ENCODE results near the gene SLC4A4.

The SLC4A4 gene

DNA sequence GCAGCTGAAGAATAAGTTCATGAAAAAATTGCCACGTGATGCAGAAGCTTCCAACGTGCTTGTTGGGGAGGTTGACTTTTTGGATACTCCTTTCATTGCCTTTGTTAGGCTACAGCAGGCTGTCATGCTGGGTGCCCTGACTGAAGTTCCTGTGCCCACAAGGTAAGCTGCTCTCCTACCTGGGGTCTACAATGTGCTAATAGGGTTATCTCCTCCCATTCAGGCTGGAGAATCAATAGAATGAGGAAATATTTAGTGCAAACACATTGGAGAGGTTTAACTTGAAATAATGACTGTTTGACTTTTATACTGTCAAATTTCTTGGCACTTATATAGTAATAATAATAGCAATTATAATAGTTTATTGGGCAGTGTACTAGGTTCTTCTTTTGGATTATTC lies 101.8 kb downstream of the SLC4A4 start:
- H3K4ac ChIP-seq (ENCODE audit: low read length), result no peak overlapping the region
- DNase-seq (ENCODE audit: low spot score), result no peak
- H3K9ac ChIP-seq (ENCODE audit: low read depth, low read length, poor library complexity), result no peak overlapping the region
- H2BK12ac ChIP-seq (ENCODE audit: low read length), result no peak overlapping the region
- no peaks in the 10 kb centered on the region for H3K9me3 ChIP-seq (replicated peaks in 1 of 2; ENCODE audit: control insufficient read depth in 2 of 2, insufficient read depth in 1 of 2, low read depth in 1 of 2, low read length in 2 of 2)
- H4K91ac ChIP-seq (ENCODE audit: low read depth, low read length, poor library complexity), result no peak overlapping the region
- no peak overlapping the region for H3K4me3 ChIP-seq (ENCODE audit: low read length in 2 of 2)
- peaks cover 0 to 2% of the 10 kb centered on the region in 2 donors for H3K4me1 ChIP-seq (ENCODE audit: control insufficient read depth in 2 of 2, insufficient read depth in 1 of 2, low read depth in 1 of 2, low read length in 2 of 2)
- no peak overlapping the region for H3K14ac ChIP-seq (ENCODE audit: low read length)
- H3K4me2 ChIP-seq (ENCODE audit: insufficient read depth, low read length, poor library complexity, severe bottlenecking), result no peak overlapping the region
- H3K23ac ChIP-seq (ENCODE audit: low read depth, low read length, poor library complexity), result no peak overlapping the region
- H2BK120ac ChIP-seq (ENCODE audit: low read depth, low read length), result no peak overlapping the region
- H3K36me3 ChIP-seq (replicated peaks in 1 of 2; ENCODE audit: control insufficient read depth in 2 of 2, insufficient read depth in 2 of 2, low read length in 2 of 2), result no peaks in the 10 kb centered on the region
- H2BK5ac ChIP-seq (ENCODE audit: low read length), result no peak overlapping the region
- no peaks in the 10 kb centered on the region for H3K27me3 ChIP-seq (ENCODE audit: control insufficient read depth in 3 of 3, insufficient read depth in 3 of 3, low read depth in 1 of 3, low read length in 3 of 3)
- H3K79me1 ChIP-seq (ENCODE audit: low read depth, low read length), result no peaks in the 10 kb centered on the region
- no peak overlapping the region for H2AFZ ChIP-seq (ENCODE audit: low read length)
- no peak overlapping the region for H3K27ac ChIP-seq (replicated peaks; ENCODE audit: low read length)
- no peak overlapping the region for H4K8ac ChIP-seq (ENCODE audit: low read depth, low read length)
- H2BK15ac ChIP-seq (ENCODE audit: low read length), result no peak overlapping the region
- no CpG with 5 or more reads among the region's 2 CpGs for WGBS, 2 donors (ENCODE audit: extremely low coverage in 2 of 2, insufficient read length in 2 of 2, insufficient replicate concordance in 1 of 2)
- no peak overlapping the region for H2AK5ac ChIP-seq (ENCODE audit: low read depth, low read length)
- peak overlapping the region; percentile 19 for H3K18ac ChIP-seq (ENCODE audit: low read length)

DNA sequence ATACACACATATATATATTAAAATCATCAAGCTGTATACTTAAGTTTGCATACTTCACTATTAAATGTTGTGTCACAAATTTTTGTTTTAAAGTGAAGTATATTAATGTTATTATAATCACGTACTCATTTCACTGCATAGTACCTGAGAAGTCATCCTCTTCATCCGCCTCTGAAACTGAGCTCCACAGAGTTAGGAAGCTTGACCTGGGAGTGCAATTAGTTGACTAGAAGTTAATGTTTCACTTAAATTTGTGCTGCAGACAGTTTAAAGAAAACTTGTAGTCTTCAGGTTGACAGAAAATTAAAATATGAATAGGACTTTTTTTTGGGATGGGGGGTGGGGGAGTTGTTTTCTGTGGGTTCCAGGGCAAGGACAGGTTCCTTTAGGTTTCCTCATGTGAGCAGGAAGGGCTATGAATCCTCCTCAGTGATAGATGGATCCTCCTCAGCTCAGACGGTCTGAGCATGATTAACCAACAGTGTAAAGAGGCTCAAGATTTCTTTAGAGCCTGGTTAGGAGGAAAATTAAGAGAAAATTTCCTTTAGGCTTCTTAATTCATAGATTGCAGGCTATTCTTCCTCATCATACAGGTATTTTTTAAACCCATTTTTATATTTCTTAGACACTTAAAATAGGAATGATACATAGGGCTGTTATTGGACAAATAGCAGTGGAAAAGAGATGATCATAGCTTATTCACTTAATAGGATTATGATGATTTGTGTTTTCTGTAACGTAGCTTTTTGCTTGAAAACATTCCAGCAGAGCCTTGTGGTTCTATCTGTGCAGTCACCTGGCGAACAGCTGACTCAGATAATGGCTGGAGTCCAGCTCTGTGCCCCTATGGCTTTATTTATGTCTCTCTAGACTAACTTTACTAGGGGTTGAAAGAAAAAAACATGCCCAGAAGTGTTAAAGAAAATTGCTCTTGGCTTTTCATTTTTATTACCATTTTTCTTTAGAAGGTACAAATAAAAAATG lies 102.7 kb downstream of the SLC4A4 start:
- Histone ChIP-seq H4K91ac (ENCODE audit: low read depth, low read length, poor library complexity) (no peak overlapping the region), H3K4me1 (ENCODE audit: control insufficient read depth in 2 of 2, insufficient read depth in 1 of 2, low read depth in 1 of 2, low read length in 2 of 2) (peaks cover 2 to 3% of the 10 kb centered on the region in 2 donors), H2BK5ac (ENCODE audit: low read length) (no peak overlapping the region), H2AK5ac (ENCODE audit: low read depth, low read length) (no peak overlapping the region), H3K9me3 (replicated peaks in 1 of 2; ENCODE audit: control insufficient read depth in 2 of 2, insufficient read depth in 1 of 2, low read depth in 1 of 2, low read length in 2 of 2) (no peaks in the 10 kb centered on the region), H3K18ac (ENCODE audit: low read length) (no peak overlapping the region), H3K23ac (ENCODE audit: low read depth, low read length, poor library complexity) (no peak overlapping the region), H4K8ac (ENCODE audit: low read depth, low read length) (no peak overlapping the region), H3K4me3 (ENCODE audit: low read length in 2 of 2) (no peak overlapping the region), H3K9ac (ENCODE audit: low read depth, low read length, poor library complexity) (no peak overlapping the region), H3K27me3 (ENCODE audit: control insufficient read depth in 3 of 3, insufficient read depth in 3 of 3, low read depth in 1 of 3, low read length in 3 of 3) (no peaks in the 10 kb centered on the region), H3K4me2 (ENCODE audit: insufficient read depth, low read length, poor library complexity, severe bottlenecking) (no peak overlapping the region), H3K4ac (ENCODE audit: low read length) (no peak overlapping the region), H2AFZ (ENCODE audit: low read length) (no peak overlapping the region), H2BK120ac (ENCODE audit: low read depth, low read length) (no peak overlapping the region), H2BK12ac (ENCODE audit: low read length) (no peak overlapping the region), H3K79me1 (ENCODE audit: low read depth, low read length) (no peaks in the 10 kb centered on the region), H3K14ac (ENCODE audit: low read length) (no peak overlapping the region), H2BK15ac (ENCODE audit: low read length) (no peak overlapping the region), H3K36me3 (replicated peaks in 1 of 2; ENCODE audit: control insufficient read depth in 2 of 2, insufficient read depth in 2 of 2, low read length in 2 of 2) (no peaks in the 10 kb centered on the region), H3K27ac (replicated peaks; ENCODE audit: low read length) (no peak overlapping the region)
- DNase-seq (ENCODE audit: low spot score), result no peak
- WGBS, 2 donors (ENCODE audit: extremely low coverage in 2 of 2, insufficient read length in 2 of 2, insufficient replicate concordance in 1 of 2), result no CpG with 5 or more reads among the region's 5 CpGs

DNA sequence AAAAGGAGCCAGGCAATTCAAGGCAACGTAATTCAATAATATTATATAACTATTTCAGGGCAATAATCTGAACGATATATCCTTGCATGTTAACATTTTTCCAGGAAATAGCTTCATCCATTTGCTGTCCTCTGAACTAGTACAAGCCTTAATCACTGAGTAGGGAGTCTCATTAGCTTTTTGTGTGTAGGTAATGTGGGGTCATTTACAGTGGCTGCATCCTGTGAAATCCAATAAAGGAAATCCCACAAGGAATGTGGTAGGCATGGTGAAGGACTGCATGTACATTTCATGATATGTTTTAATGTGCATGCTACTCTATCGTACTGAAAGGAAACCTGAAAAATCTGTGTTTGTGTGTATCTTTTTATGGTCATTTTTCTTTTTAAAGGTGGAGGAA lies 103.5 kb downstream of the SLC4A4 start:
- Histone ChIP-seq H3K18ac (ENCODE audit: low read length) (no peak overlapping the region), H3K4me2 (ENCODE audit: insufficient read depth, low read length, poor library complexity, severe bottlenecking) (no peak overlapping the region), H3K27me3 (ENCODE audit: control insufficient read depth in 3 of 3, insufficient read depth in 3 of 3, low read depth in 1 of 3, low read length in 3 of 3) (no peaks in the 10 kb centered on the region), H4K91ac (ENCODE audit: low read depth, low read length, poor library complexity) (no peak overlapping the region), H2AFZ (ENCODE audit: low read length) (no peak overlapping the region), H2BK12ac (ENCODE audit: low read length) (no peak overlapping the region), H2BK5ac (ENCODE audit: low read length) (no peak overlapping the region), H3K9ac (ENCODE audit: low read depth, low read length, poor library complexity) (no peak overlapping the region), H3K36me3 (replicated peaks in 1 of 2; ENCODE audit: control insufficient read depth in 2 of 2, insufficient read depth in 2 of 2, low read length in 2 of 2) (no peaks in the 10 kb centered on the region), H3K4me1 (ENCODE audit: control insufficient read depth in 2 of 2, insufficient read depth in 1 of 2, low read depth in 1 of 2, low read length in 2 of 2) (peaks cover 2 to 3% of the 10 kb centered on the region in 2 donors), H2BK120ac (ENCODE audit: low read depth, low read length) (no peak overlapping the region), H2BK15ac (ENCODE audit: low read length) (no peak overlapping the region), H3K4me3 (ENCODE audit: low read length in 2 of 2) (no peak overlapping the region), H3K9me3 (replicated peaks in 1 of 2; ENCODE audit: control insufficient read depth in 2 of 2, insufficient read depth in 1 of 2, low read depth in 1 of 2, low read length in 2 of 2) (no peaks in the 10 kb centered on the region), H3K79me1 (ENCODE audit: low read depth, low read length) (no peaks in the 10 kb centered on the region), H3K4ac (ENCODE audit: low read length) (no peak overlapping the region), H2AK5ac (ENCODE audit: low read depth, low read length) (no peak overlapping the region), H3K14ac (ENCODE audit: low read length) (no peak overlapping the region), H3K27ac (replicated peaks; ENCODE audit: low read length) (no peak overlapping the region), H3K23ac (ENCODE audit: low read depth, low read length, poor library complexity) (no peak overlapping the region), H4K8ac (ENCODE audit: low read depth, low read length) (no peak overlapping the region)
- WGBS, 2 donors (ENCODE audit: extremely low coverage in 2 of 2, insufficient read length in 2 of 2, insufficient replicate concordance in 1 of 2), result no CpG with 5 or more reads among the region's 3 CpGs
- no peak for DNase-seq (ENCODE audit: low spot score)

DNA sequence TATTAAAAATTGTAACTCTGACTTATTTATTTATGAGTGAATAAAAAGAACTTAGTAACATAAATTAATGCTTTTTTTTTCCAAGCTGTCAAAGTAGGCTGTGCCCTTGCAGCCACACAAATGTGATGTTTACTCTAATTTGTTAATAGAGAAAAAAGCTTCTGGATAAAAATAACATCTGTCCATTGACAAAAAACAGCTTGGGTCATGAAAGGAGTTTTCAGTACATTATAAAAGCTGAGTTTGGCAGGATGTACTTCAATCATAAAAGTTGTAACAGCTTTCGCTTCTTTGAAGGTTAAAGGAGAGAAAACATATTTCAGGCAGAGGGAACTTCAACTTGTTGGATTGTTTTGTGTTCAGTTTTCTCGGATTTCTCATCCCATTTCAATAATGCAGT lies 105.6 kb downstream of the SLC4A4 start:
- Histone ChIP-seq H4K8ac (ENCODE audit: low read depth, low read length) (no peak overlapping the region), H3K36me3 (replicated peaks in 1 of 2; ENCODE audit: control insufficient read depth in 2 of 2, insufficient read depth in 2 of 2, low read length in 2 of 2) (no peaks in the 10 kb centered on the region), H2AFZ (ENCODE audit: low read length) (peak overlapping the region; percentile 26), H3K4ac (ENCODE audit: low read length) (no peak overlapping the region), H2AK5ac (ENCODE audit: low read depth, low read length) (no peak overlapping the region), H3K27ac (replicated peaks; ENCODE audit: low read length) (no peak overlapping the region), H3K9me3 (replicated peaks in 1 of 2; ENCODE audit: control insufficient read depth in 2 of 2, insufficient read depth in 1 of 2, low read depth in 1 of 2, low read length in 2 of 2) (no peaks in the 10 kb centered on the region), H3K4me2 (ENCODE audit: insufficient read depth, low read length, poor library complexity, severe bottlenecking) (no peak overlapping the region), H4K91ac (ENCODE audit: low read depth, low read length, poor library complexity) (no peak overlapping the region), H2BK12ac (ENCODE audit: low read length) (no peak overlapping the region), H2BK15ac (ENCODE audit: low read length) (no peak overlapping the region), H2BK120ac (ENCODE audit: low read depth, low read length) (no peak overlapping the region), H2BK5ac (ENCODE audit: low read length) (no peak overlapping the region), H3K4me3 (ENCODE audit: low read length in 2 of 2) (no peak overlapping the region), H3K9ac (ENCODE audit: low read depth, low read length, poor library complexity) (no peak overlapping the region), H3K18ac (ENCODE audit: low read length) (no peak overlapping the region), H3K27me3 (ENCODE audit: control insufficient read depth in 3 of 3, insufficient read depth in 3 of 3, low read depth in 1 of 3, low read length in 3 of 3) (no peaks in the 10 kb centered on the region), H3K79me1 (ENCODE audit: low read depth, low read length) (no peaks in the 10 kb centered on the region), H3K23ac (ENCODE audit: low read depth, low read length, poor library complexity) (no peak overlapping the region), H3K4me1 (ENCODE audit: control insufficient read depth in 2 of 2, insufficient read depth in 1 of 2, low read depth in 1 of 2, low read length in 2 of 2) (peaks cover 2 to 3% of the 10 kb centered on the region in 2 donors), H3K14ac (ENCODE audit: low read length) (no peak overlapping the region)
- no CpG with 5 or more reads among the region's 2 CpGs for WGBS, 2 donors (ENCODE audit: extremely low coverage in 2 of 2, insufficient read length in 2 of 2, insufficient replicate concordance in 1 of 2)
- DNase-seq (ENCODE audit: low spot score), result no peak

Measured in neuronal stem cell (in vitro differentiated cells).